GM12878 (cell line): ENCODE data around the gene NRG3. TPM values are rescaled to one million over a fixed set of nuclear protein-coding genes. Genes with fewer than 3 reads are reported as not detected.
A peak's percentile ranks its signal among the peaks of the same experiment; 100 is the strongest.

ENCODE experiments used
- ATAC-seq: fragments of 200-7000 bp; cut with Tn5 transposase; 3 replicates; pipeline ENCODE4 v1.9.1; 2020; ENCODE audit warnings: mild to moderate bottlenecking, moderate library complexity
- BruUV-seq: library from RNA; stranded (reverse); fragments of 400-500 nt; replicated peaks from 2 replicates; lab custom pipeline; 2021; lab: Mats Ljungman, UMichigan
- CTCF ChIA-PET: fragments of 300-600 bp; sonication (Branson Sonifier 250); formaldehyde crosslinking; extraction: SDS; loops from one replicate; lab custom pipeline; 2021; ENCODE audit warnings: inconsistent platforms; lab: Yijun Ruan, JAX
- POLR2A ChIA-PET: fragments of 350-600 bp; formaldehyde crosslinking; extraction: SDS; loops from one replicate; lab custom pipeline; 2021; ENCODE audit warnings: inconsistent platforms; lab: Charles Lee
- RAD21 ChIA-PET: fragments of 300-600 bp; sonication (Branson Sonifier 250); formaldehyde crosslinking; loops from one replicate; lab custom pipeline; 2023; ENCODE audit warnings: antibody characterized with exemption; ENCODE audit not compliant: unreplicated experiment; lab: Charles Lee
- SMC1A ChIA-PET: fragments of 300-600 bp; sonication (Branson Sonifier 250); formaldehyde crosslinking; loops from one replicate; lab custom pipeline; 2023; ENCODE audit not compliant: unreplicated experiment, uncharacterized antibody; lab: Charles Lee
- DNase-seq: peaks from one replicate; pipeline ENCODE4 v3.0.0-alpha.2; 2011; ENCODE audit warnings: low read depth, low spot score
- FAIRE-seq: peaks from 3 replicates; lab custom pipeline; 2011; peaks lifted over from hg19 to GRCh38; lab: Jason Lieb, UNC
- H2AFZ ChIP-seq: 2 replicates; pipeline ENCODE4 v1.6.0; 2011; ENCODE audit warnings: low read depth, low read length, control low read depth; ENCODE audit not compliant: control insufficient read depth
- H3K27ac ChIP-seq: 2 replicates; pipeline ENCODE4 v1.5.1; 2011; ENCODE audit warnings: control low read depth; ENCODE audit not compliant: control insufficient read depth, insufficient read depth
- H3K27me3 ChIP-seq, 2 experiments: replicated peaks in 1 of 2; 2 replicates each; pipeline versions ENCODE4 v1.6.0 to v1.6.1; 2011; ENCODE audit warnings: low read length in 1 of 2; ENCODE audit not compliant: control insufficient read depth in 2 of 2, insufficient read depth in 2 of 2
- H3K36me3 ChIP-seq, 2 experiments: 2 replicates each; pipeline ENCODE4 v1.5.1; 2011; ENCODE audit warnings: low read length in 1 of 2; ENCODE audit not compliant: control insufficient read depth in 2 of 2, insufficient read depth in 2 of 2
- H3K4me1 ChIP-seq: 2 replicates; pipeline ENCODE4 v1.6.1; 2011; ENCODE audit warnings: mild to moderate bottlenecking, low read length, moderate library complexity, mixed read lengths; ENCODE audit not compliant: control insufficient read depth, insufficient read depth
- H3K4me2 ChIP-seq: 2 replicates; pipeline ENCODE4 v1.6.0; 2011; ENCODE audit warnings: control low read depth; ENCODE audit not compliant: control insufficient read depth, insufficient read depth
- H3K4me3 ChIP-seq: fragments of 200-600 bp; sonication (generic); 2 replicates; pipeline ENCODE4 v1.5.1; 2016
- H3K79me2 ChIP-seq: 2 replicates; pipeline ENCODE4 v1.6.0; 2011; ENCODE audit warnings: low read length; ENCODE audit not compliant: control insufficient read depth, insufficient read depth
- H3K9ac ChIP-seq: 2 replicates; pipeline ENCODE4 v1.8.0; 2011; ENCODE audit warnings: low read length, control low read depth, mixed read lengths; ENCODE audit not compliant: control insufficient read depth, insufficient read depth
- H3K9me3 ChIP-seq: replicated peaks from 3 replicates; pipeline ENCODE4 v1.5.1; 2011; ENCODE audit warnings: mild to moderate bottlenecking, low read length; ENCODE audit not compliant: control insufficient read depth, insufficient read depth
- H4K20me1 ChIP-seq: 2 replicates; pipeline ENCODE4 v1.6.0; 2011; ENCODE audit not compliant: control insufficient read depth, insufficient read depth
- SPI1 ChIP-seq: IDR thresholded peaks from 2 replicates; pipeline ENCODE4 v1.6.1; 2011; ENCODE audit warnings: low read depth, mild to moderate bottlenecking, low read length, moderate library complexity, borderline replicate concordance; ENCODE audit not compliant: insufficient read depth
- ZNF274 ChIP-seq: IDR thresholded peaks from one replicate; pipeline ENCODE4 v1.8.0; 2011; ENCODE audit not compliant: insufficient read length, insufficient read depth
- ZNF384 ChIP-seq: IDR thresholded peaks from 2 replicates; pipeline ENCODE4 v1.6.1; 2012; ENCODE audit warnings: low read depth, mild to moderate bottlenecking, low read length, improper control_type of control experiment, borderline replicate concordance
- WGBS: methylation state at CpG from one replicate; pipeline ENCODE4 v1.1.6; 2016; ENCODE audit warnings: low lambda C conversion rate; ENCODE audit not compliant: insufficient replicate concordance, insufficient coverage; ENCODE audit errors: missing lambda C conversion rate; 5-methylcytosine and 5-hydroxymethylcytosine counted together
- in situ Hi-C: fragments of 300-500 bp; cut with MboI; formaldehyde crosslinking; loops from 9 replicates; pipeline ENCODE4 v1.14.3; 2018; ENCODE audit warnings: mixed read lengths
- intact Hi-C: fragments of 100-400 bp; cut with micrococcal nuclease; formaldehyde crosslinking; loops from one replicate; pipeline ENCODE4 v1.14.2; 2022; ENCODE audit not compliant: unreplicated experiment
- polyA plus RNA-seq, 11 experiments: library from polyadenylated mRNA; depleted of rRNA in 4 of 11; unstranded in 6 of 11; stranded (reverse) in 5 of 11; fragments of >200 nt; fragmentation: Nextera tagmentation in 4 of 11; fragmentation: Illumina TruSeq in 1 of 11; extraction: Ambion mirVana in 4 of 11; extraction: Trizol in 1 of 11; gene quantifications; 1 replicate in 1 of 11; 2 replicates in 10 of 11; pipeline versions ENCODE4 v1.2.1 to v1.2.3, GENCODE V29; 2011 to 2016; ENCODE audit warnings: inconsistent platforms in 2 of 11, missing spikeins in 2 of 11, low read depth in 1 of 11
- total RNA-seq, 4 experiments: library from RNA; depleted of rRNA in 3 of 4; stranded (reverse); fragments of >200 nt in 3 of 4; fragmentation: Illumina TruSeq in 1 of 4; extraction: Trizol in 1 of 4; gene quantifications; 2 replicates each; pipeline versions ENCODE4 v1.2.1 to v1.2.3, GENCODE V29; 2013 to 2021
- TF ChIP-seq, protein P1 (sequence below): fragments of 450-650 bp; IDR thresholded peaks from 2 replicates; pipeline ENCODE4 v1.6.1; 2018; ENCODE audit warnings: mild to moderate bottlenecking, low read depth, moderate library complexity; ENCODE audit not compliant: partially characterized antibody

NRG3 gene
- total and polyA plus RNA-seq, 10 of the 15 experiments (the other 5 are each of a cell fraction or from before 2014, with no cell fraction given): 0.03 to 0.41 (median 0.17) TPM; not detected in 3

DNA sequence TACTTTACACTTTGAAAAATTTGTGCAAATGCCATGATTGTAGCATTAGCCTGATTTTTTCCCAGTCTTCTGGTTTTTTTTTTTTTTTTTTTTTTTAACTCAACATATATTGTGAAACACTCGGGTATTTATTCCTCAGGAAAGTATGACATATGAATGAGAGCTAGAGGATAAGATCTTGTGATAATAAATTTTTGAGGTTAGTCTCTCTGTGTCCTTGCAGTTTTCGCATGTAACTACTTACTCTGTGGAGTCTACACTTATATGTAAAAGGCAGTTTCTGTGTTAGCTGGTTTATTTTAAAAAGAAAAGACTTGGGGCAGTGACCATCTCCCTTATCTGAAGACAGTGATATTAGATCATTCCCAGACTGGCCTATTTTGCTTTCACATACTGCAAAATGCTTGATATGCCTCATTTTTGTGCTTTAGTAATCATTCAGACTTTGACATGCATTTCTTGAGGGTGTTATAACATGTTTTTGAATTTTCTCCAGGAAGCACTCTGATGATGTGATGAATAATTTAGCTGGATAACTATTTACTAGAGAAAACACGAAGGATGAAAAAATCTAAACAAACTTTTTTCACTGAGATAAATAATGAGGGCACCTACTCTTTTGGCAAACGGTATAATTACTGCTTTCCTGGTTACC is 371.0 kb downstream of the NRG3 start:
- Histone ChIP-seq H3K27ac (no peak overlapping the region), H3K27me3 (no peaks in the 10 kb centered on the region; a peak in 2 of 4 replicates), H3K9ac (no peak overlapping the region), H2AFZ (no peak overlapping the region), H3K79me2 (no peaks in the 10 kb centered on the region), H3K36me3 (no peaks in the 10 kb centered on the region), H3K4me1 (no peaks in the 10 kb centered on the region), H3K9me3 (no peaks in the 10 kb centered on the region), H3K4me2 (no peak overlapping the region), H4K20me1 (no peaks in the 10 kb centered on the region), H3K4me3 (no peak overlapping the region)
- ATAC-seq: no peak
- ChIA-PET RAD21 (no interaction called here), CTCF (interaction anchor here (0.6 kb wide), 1 partner anchor 367 kb away, joined by 3 read pairs; no protein-coding TSS in a partner anchor), POLR2A (no interaction called here), SMC1A (no interaction called here)
- 31% methylated on average over 3 of the region's 4 CpGs for WGBS
- no peak for FAIRE-seq
- no peak for DNase-seq
- no TSS peak for BruUV-seq
- TF ChIP-seq ZNF384: no peak
- TF ChIP-seq ZNF274: no peak
- intact Hi-C loops: no loop called here
- in situ Hi-C loops: no loop called here

DNA sequence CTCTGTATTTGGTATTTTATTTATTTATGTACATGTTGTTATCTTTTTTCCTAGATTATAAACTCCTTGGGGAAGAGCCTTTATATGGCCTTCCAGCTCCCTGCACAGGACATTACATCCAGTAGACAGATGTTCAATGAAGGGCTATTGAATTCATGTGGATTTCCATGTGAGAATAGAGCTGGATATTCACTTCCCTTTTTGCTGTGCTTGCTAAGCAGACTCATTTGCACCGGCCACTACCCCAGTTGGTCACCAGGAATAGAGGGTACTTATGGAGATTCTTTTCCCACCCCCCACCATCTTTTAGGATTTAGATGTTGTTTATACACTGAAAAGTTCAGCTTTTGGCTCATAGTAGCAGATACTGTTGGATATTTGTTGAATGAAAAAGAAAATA is 374.1 kb downstream of the NRG3 start:
- Histone ChIP-seq H4K20me1 (no peaks in the 10 kb centered on the region), H3K4me3 (no peak overlapping the region), H3K9ac (no peak overlapping the region), H3K79me2 (no peaks in the 10 kb centered on the region), H3K36me3 (no peaks in the 10 kb centered on the region), H3K4me2 (no peak overlapping the region)
- ATAC-seq (no peak), DNase-seq (no peak)
- intact Hi-C loops: no loop called here
- CTCF ChIA-PET: no interaction called here
- no TSS peak for BruUV-seq
- WGBS: 60% methylated on average over 1 of the region's 1 CpG
- TF ChIP-seq, protein P1, sequence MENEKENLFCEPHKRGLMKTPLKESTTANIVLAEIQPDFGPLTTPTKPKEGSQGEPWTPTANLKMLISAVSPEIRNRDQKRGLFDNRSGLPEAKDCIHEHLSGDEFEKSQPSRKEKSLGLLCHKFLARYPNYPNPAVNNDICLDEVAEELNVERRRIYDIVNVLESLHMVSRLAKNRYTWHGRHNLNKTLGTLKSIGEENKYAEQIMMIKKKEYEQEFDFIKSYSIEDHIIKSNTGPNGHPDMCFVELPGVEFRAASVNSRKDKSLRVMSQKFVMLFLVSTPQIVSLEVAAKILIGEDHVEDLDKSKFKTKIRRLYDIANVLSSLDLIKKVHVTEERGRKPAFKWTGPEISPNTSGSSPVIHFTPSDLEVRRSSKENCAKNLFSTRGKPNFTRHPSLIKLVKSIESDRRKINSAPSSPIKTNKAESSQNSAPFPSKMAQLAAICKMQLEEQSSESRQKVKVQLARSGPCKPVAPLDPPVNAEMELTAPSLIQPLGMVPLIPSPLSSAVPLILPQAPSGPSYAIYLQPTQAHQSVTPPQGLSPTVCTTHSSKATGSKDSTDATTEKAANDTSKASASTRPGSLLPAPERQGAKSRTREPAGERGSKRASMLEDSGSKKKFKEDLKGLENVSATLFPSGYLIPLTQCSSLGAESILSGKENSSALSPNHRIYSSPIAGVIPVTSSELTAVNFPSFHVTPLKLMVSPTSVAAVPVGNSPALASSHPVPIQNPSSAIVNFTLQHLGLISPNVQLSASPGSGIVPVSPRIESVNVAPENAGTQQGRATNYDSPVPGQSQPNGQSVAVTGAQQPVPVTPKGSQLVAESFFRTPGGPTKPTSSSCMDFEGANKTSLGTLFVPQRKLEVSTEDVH: no peak
- peak; percentile 55; the same call in 1 of the 2 replicates for TF ChIP-seq SPI1
- TF ChIP-seq, all 136 proteins: peak for 1
- ChIA-PET RAD21 (no interaction called here), POLR2A (no interaction called here), SMC1A (no interaction called here)
- Histone ChIP-seq H3K9me3 (no peaks in the 10 kb centered on the region), H2AFZ (no peak overlapping the region), H3K4me1 (no peaks in the 10 kb centered on the region), H3K27ac (no peak overlapping the region), H3K27me3 (no peaks in the 10 kb centered on the region)
- in situ Hi-C loops: no loop called here
- FAIRE-seq: no peak
